GM19468 (cell line): ENCODE measurements around the gene ONECUT3.

Source experiments
- ATAC-seq: cut with Tn5 transposase; IDR thresholded peaks from one replicate; pipeline ENCODE4 v1.9.1; 2021; ENCODE audit warnings: mild to moderate bottlenecking, moderate library complexity, moderate number of reproducible peaks; ENCODE audit not compliant: unreplicated experiment; ENCODE audit errors: extremely low read depth

The ONECUT3 gene

DNA sequence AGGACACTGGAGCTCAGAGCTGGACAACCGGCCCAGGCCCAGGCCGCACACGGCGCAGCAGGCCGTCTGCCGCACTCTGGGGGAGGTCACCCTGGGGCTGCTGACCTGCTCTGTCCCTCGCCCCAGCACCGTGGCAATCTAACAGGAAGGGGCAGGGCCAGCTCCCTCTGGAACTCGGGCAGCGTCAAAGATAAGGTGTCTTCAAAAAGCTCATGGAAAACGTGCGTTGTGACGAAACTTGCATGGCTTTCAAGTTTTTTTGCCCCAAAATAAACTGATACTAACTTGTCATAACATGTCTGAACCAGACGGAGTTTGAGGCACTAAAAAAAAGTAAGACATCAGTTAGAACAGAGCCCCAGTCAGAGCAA is 70.9 kb downstream of the ONECUT3 start:
- no peak for ATAC-seq

DNA sequence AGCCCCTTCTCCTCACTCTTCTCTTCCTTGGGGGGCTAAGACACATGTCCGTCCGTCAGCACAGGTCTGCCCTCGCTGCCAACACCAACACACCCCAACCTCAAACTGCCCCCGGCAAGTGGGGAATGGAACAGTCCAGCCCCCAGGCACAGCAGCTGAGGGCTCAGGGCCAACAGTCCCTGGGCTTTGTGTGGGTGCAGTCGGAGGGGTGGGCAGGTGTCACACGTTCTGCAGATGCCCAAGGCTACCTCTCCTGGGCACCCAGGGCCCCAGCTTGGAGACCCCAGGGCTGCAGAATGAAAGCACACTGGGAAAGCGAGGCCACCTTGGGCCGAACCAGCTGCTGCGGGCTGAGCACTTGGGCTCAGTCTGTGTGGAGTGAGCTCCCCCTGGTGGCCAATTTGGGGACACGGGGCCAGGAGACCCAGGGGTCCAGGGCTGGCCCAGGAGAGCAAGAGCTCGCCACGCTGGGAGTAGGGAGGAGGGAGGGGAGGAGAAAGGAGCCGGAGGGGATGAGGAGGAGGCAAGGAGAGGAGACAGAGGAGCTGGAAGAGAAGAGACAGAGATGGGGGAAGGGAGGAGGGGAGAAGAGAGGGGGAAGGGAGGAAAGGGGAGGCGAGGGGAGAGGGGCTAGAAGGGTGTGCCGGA is 72.7 kb downstream of the ONECUT3 start:
- no peak for ATAC-seq

DNA sequence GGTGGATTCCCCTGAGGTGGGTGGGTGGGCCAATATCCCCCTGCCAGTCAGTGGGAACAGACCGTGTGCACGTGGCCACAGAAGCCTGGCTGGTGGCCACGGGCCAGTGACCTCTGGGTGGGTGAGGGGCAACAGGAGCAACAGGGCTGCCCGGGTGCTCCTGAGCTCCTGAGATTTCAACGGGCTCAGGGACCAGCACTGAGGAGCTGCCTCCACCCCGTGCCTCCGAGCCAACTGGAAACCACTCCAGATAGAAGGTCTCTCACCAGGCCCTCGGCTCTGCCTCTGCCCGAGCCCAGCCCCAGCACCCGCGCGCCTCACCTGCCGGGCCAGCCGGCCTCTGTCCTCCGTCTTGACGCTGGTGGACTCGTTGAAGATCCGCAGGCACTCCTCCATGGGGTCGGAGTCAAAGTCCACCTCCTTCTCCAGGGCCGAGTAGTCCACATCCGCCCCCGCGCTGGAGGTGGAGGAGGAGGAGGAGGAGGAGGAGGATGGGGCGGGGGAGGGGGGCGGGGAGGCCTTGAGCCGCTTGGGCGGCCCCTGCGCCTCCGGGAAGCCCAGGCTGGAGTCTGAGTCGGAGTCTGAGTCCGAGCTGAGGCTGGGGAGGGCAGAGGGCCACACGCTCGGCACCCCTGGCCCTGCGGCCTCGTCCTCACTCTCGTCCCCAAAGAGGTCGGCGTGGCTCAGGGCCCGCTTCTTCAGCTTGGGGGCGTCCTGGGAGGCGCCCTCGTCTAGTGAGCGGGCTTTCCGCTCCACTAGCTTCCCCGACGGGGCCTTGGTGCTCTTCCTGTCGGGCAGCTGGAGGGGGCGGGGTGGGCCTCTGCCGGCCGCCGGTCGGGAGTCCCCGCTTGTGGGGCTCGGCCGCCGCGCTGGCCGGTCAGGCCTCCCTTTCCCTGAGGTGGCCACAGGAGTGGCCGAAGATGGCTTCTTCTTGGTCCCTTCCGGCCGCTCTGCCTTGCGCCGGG is 73.5 kb downstream of the ONECUT3 start:
- ATAC-seq = no peak

- no peak for ATAC-seq
Measured at GRCh38 chr19:1827566-1828278, 74.4 kb downstream of the ONECUT3 start.

- ATAC-seq = no peak
Measured at GRCh38 chr19:1828279-1829238, 75.3 kb downstream of the ONECUT3 start.

DNA sequence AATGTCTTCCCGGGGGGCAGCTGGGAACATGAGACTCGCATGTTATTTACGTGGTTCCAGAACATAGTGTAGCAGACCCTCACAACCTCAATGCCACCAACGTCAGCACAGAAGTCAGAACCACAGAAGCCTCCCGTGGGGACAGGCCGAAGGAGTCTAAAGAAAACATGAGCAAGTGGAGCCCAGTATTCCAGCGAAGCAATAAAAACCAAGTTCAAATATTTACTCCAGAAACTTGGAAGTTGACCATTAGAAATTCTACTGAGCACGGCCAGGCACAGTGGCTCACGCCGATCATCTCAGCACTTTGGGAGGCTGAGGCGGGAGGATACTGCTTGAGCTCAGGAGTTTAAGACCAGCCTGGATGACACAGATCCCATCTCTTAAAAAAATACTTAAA is 76.7 kb downstream of the ONECUT3 start:
- ATAC-seq = no peak

- ATAC-seq = no peak
Measured at GRCh38 chr19:1830568-1830967, 77.3 kb downstream of the ONECUT3 start.
